ENCODE results near the gene EEF2K. TPM values are rescaled to one million over a fixed set of nuclear protein-coding genes. Genes with fewer than 3 reads are reported as not detected.

EEF2K gene
- total and polyA plus RNA-seq, 7 experiments from 2014 or later = 1.9 to 27.9 (median 19.9) TPM

DNA sequence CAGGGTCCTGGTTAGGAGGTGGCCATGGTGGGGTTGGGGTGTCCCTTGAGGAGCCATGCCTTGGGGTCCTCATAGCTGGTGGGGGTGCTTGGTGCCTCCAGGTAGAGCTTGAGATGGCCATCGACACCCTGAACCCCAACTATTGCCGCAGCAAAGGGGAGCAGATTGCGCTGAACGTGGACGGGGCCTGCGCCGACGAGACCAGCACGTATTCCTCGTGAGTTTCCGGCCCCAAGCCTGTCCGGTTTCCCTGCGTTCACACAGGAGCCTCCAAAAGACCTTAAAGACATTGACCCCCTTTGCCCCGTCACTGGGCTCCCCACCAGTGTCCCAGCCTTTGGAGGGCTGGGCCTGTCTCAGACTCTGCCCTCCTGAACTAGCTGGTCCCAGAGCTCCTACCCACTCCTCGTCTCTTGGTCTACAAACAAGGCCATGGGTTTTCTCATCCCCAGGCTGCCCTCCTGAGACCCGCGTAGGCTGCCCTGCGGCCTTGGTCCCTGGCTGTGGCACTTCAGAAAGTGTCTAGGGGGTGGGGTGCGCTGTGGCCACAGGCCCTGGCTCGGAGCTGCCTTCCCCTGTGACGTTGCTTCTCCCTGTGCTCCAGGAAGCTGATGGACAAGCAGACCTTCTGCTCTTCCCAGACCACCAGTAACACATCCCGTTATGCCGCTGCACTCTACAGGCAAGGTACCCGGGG, 102.9 kb downstream of the EEF2K start:
- no peak for DNase-seq
- ATAC-seq = no peak
- H3K27me3 ChIP-seq (ENCODE audit: control insufficient read depth in 2 of 2, insufficient read depth in 2 of 2, low read length in 2 of 2) = no peaks in the 10 kb centered on the region
- ChIA-PET CTCF (interaction anchor here (0.7 kb wide), 1 partner anchor 418 kb away, joined by 3 read pairs; no protein-coding TSS in a partner anchor), POLR2A (interaction anchor here (0.8 to 0.9 kb wide), 2 partner anchors 12 to 120 kb away, joined by 3 to 4 read pairs; partner anchors contain the start of gene POLR3E)
- peaks cover 0 to 10% (median 3%) of the 10 kb centered on the region in 7 donors for H3K4me1 Mint-ChIP-seq
- peaks cover 0 to 3% (median 0%) of the 10 kb centered on the region in 11 donors for H3K9me3 Mint-ChIP-seq
- no peak overlapping the region for H3K27ac ChIP-seq (ENCODE audit: low read depth, low read length)
- H3K36me3 ChIP-seq (ENCODE audit: control insufficient read depth in 2 of 3, insufficient read depth in 3 of 3, low read length in 3 of 3) = peaks cover 4 to 92% (median 28%) of the 10 kb centered on the region in 3 experiments
- H3K27ac Mint-ChIP-seq = peak overlapping the region in 2 of 9 donors; percentile 16 to 41
- no peak overlapping the region for H3K4me3 Mint-ChIP-seq
- no peaks in the 10 kb centered on the region for H3K4me1 ChIP-seq (ENCODE audit: control insufficient read depth in 2 of 2, insufficient read depth in 2 of 2, low read length in 2 of 2)
- no peaks in the 10 kb centered on the region for H3K27me3 Mint-ChIP-seq
- peaks cover 8 to 32% (median 17%) of the 10 kb centered on the region in 5 donors for H3K36me3 Mint-ChIP-seq
- intact Hi-C loops (cut with micrococcal nuclease) = no loop called here
- no peak overlapping the region for H3K4me3 ChIP-seq (ENCODE audit: low read length)
- no peaks in the 10 kb centered on the region for H3K9me3 ChIP-seq (ENCODE audit: control insufficient read depth in 2 of 3, low read length in 3 of 3)

DNA sequence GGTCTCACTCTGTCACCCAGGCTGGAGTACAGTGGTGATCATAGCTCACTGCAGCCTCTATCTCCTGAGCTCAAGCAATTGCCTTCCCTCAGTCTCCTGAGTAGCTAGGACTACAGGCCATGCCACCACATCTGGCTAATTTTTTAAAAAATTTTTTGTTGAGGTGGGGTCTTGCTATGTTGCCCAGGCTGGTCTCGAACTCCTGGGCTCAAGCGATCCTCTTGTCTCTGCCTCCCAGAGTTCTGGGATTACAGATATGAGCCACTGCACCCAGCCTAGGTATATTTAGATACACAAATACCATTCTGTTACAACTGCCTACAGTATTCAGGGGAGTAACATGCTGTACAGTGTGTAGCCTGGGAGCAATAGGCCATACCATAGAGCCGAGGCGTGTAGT, 105.4 kb downstream of the EEF2K start:
- H3K4me1 ChIP-seq (ENCODE audit: control insufficient read depth in 2 of 2, insufficient read depth in 2 of 2, low read length in 2 of 2) = no peaks in the 10 kb centered on the region
- CTCF ChIA-PET = interaction anchor here (0.6 to 0.7 kb wide), 2 partner anchors 9 to 1060 kb away, joined by 3 read pairs; no protein-coding TSS in a partner anchor
- no peak for ATAC-seq
- Mint-ChIP-seq H3K9me3 (peaks cover 0 to 3% (median 0%) of the 10 kb centered on the region in 11 donors), H3K4me3 (peak overlapping the region in 1 of 10 donors; percentile 11), H3K27ac (peak overlapping the region in 2 of 9 donors; percentile 54 to 69), H3K27me3 (no peaks in the 10 kb centered on the region), H3K4me1 (no peaks in the 10 kb centered on the region), H3K36me3 (peaks cover 10 to 32% (median 16%) of the 10 kb centered on the region in 5 donors)
- H3K36me3 ChIP-seq (ENCODE audit: control insufficient read depth in 2 of 3, insufficient read depth in 3 of 3, low read length in 3 of 3) = peaks cover 4 to 92% (median 34%) of the 10 kb centered on the region in 3 experiments
- POLR2A ChIA-PET = no interaction called here
- DNase-seq = no peak
- H3K27ac ChIP-seq (ENCODE audit: low read depth, low read length) = no peak overlapping the region
- intact Hi-C loops (cut with micrococcal nuclease) = no loop called here
- H3K4me3 ChIP-seq (ENCODE audit: low read length) = no peak overlapping the region
- H3K9me3 ChIP-seq (ENCODE audit: control insufficient read depth in 2 of 3, low read length in 3 of 3) = no peaks in the 10 kb centered on the region
- no peaks in the 10 kb centered on the region for H3K27me3 ChIP-seq (ENCODE audit: control insufficient read depth in 2 of 2, insufficient read depth in 2 of 2, low read length in 2 of 2)

DNA sequence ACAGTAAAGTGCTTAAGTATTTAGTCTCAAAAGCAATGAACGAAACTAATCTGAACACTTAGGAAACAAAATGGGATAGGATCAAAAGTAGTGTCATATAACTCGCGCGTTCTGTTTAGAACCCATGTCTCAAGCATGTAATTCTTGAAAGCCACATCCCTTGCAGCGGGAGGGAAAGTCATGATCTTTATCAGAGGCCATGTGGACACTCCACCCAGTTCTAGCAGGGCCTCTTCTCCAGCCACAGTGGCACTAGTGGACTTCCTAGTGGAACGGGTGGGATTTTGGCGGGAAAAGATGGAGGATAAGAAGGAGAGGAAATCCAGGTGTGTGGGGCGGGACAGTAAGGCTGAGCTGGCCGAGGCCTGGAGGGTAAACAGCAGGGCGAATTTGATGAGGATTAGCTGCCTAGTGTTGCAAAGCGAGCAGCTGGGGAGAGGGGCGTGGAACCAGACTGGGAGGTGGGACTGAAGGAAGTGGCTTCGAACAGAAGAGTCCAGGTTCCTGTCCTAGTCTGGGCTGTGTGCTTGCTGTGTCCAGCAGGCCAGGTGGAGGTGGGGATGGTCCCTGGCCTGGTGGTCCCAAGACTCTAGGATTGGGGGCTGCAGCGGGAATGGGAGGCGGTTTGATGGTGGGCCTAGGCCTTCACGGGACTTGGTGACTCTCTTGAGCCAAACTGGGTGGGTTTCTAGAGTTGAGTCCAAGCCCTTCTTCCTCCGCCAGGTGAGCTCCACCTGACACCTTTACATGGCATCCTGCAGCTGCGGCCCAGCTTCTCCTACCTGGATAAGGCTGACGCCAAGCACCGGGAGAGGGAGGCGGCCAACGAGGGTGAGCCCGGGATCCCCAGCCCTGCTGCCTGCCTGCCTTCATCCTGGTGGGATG, 107.1 kb downstream of the EEF2K start:
- ChIA-PET CTCF (interaction anchor here (0.7 kb wide), 1 partner anchor 91 kb away, joined by 3 read pairs; no protein-coding TSS in a partner anchor), POLR2A (interaction anchor here (0.6 kb wide), 1 partner anchor 31 kb away, joined by 3 read pairs; no protein-coding TSS in a partner anchor)
- ATAC-seq (no peak), DNase-seq (no peak)
- Histone ChIP-seq H3K4me1 (ENCODE audit: control insufficient read depth in 2 of 2, insufficient read depth in 2 of 2, low read length in 2 of 2) (no peaks in the 10 kb centered on the region), H3K4me3 (ENCODE audit: low read length) (no peak overlapping the region), H3K27ac (ENCODE audit: low read depth, low read length) (no peak overlapping the region), H3K9me3 (ENCODE audit: control insufficient read depth in 2 of 3, low read length in 3 of 3) (no peaks in the 10 kb centered on the region), H3K36me3 (ENCODE audit: control insufficient read depth in 2 of 3, insufficient read depth in 3 of 3, low read length in 3 of 3) (peaks cover 4 to 92% (median 24%) of the 10 kb centered on the region in 3 experiments), H3K27me3 (ENCODE audit: control insufficient read depth in 2 of 2, insufficient read depth in 2 of 2, low read length in 2 of 2) (no peaks in the 10 kb centered on the region)
- Mint-ChIP-seq H3K9me3 (peaks cover 0 to 3% (median 0%) of the 10 kb centered on the region in 11 donors), H3K36me3 (peaks cover 12 to 38% (median 17%) of the 10 kb centered on the region in 5 donors), H3K4me1 (peaks cover 0 to 7% (median 0%) of the 10 kb centered on the region in 7 donors), H3K27me3 (no peaks in the 10 kb centered on the region), H3K4me3 (no peak overlapping the region), H3K27ac (peak overlapping the region in 4 of 9 donors; percentile 43 to 77 (median 53))
- intact Hi-C loops (cut with micrococcal nuclease) = no loop called here

DNA sequence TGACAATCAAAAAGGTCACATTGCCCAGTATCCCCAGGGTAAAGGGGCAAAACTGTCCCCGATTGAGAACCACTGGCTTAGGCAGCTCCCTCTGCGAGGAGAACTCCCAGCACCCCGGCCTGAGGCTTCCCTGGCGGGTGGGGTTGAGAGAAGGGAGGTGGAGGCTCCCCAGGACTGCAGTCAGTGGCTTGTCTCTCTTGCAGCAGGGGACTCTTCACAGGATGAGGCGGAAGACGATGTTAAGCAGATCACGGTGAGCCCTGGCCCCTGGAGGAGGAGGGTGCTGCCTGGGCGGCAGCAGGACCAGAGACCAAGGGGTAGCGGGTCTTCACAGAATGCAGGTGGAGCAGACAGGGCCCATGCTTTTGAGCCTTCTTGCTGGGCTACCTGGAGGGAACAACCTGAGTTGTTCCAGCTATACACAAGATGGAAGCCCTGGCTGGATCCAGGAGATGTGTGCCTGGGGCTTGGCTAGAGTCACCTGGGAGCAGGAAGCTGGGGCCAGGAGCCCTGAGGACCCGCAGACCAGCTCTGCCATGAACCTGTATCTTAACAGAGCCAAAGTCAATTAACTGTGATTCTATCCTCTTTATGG, 107.9 kb downstream of the EEF2K start:
- H3K4me1 ChIP-seq (ENCODE audit: control insufficient read depth in 2 of 2, insufficient read depth in 2 of 2, low read length in 2 of 2) = no peaks in the 10 kb centered on the region
- no peaks in the 10 kb centered on the region for H3K9me3 ChIP-seq (ENCODE audit: control insufficient read depth in 2 of 3, low read length in 3 of 3)
- ChIA-PET POLR2A (no interaction called here), CTCF (no interaction called here)
- peaks cover 0 to 2% (median 0%) of the 10 kb centered on the region in 11 donors for H3K9me3 Mint-ChIP-seq
- ATAC-seq = no peak
- H3K4me3 ChIP-seq (ENCODE audit: low read length) = no peak overlapping the region
- intact Hi-C loops (cut with micrococcal nuclease) = no loop called here
- H3K27ac ChIP-seq (ENCODE audit: low read depth, low read length) = no peak overlapping the region
- DNase-seq = peak in 1 of 9 donors; percentile 17
- peaks cover 10 to 38% (median 15%) of the 10 kb centered on the region in 5 donors for H3K36me3 Mint-ChIP-seq
- no peak overlapping the region for H3K4me3 Mint-ChIP-seq
- H3K27me3 Mint-ChIP-seq = no peaks in the 10 kb centered on the region
- H3K36me3 ChIP-seq (ENCODE audit: control insufficient read depth in 2 of 3, insufficient read depth in 3 of 3, low read length in 3 of 3) = peaks cover 4 to 91% (median 24%) of the 10 kb centered on the region in 3 experiments
- peak overlapping the region in 4 of 9 donors; percentile 41 to 82 (median 52) for H3K27ac Mint-ChIP-seq
- no peaks in the 10 kb centered on the region for H3K27me3 ChIP-seq (ENCODE audit: control insufficient read depth in 2 of 2, insufficient read depth in 2 of 2, low read length in 2 of 2)
- peaks cover 0 to 7% (median 0%) of the 10 kb centered on the region in 7 donors for H3K4me1 Mint-ChIP-seq

DNA sequence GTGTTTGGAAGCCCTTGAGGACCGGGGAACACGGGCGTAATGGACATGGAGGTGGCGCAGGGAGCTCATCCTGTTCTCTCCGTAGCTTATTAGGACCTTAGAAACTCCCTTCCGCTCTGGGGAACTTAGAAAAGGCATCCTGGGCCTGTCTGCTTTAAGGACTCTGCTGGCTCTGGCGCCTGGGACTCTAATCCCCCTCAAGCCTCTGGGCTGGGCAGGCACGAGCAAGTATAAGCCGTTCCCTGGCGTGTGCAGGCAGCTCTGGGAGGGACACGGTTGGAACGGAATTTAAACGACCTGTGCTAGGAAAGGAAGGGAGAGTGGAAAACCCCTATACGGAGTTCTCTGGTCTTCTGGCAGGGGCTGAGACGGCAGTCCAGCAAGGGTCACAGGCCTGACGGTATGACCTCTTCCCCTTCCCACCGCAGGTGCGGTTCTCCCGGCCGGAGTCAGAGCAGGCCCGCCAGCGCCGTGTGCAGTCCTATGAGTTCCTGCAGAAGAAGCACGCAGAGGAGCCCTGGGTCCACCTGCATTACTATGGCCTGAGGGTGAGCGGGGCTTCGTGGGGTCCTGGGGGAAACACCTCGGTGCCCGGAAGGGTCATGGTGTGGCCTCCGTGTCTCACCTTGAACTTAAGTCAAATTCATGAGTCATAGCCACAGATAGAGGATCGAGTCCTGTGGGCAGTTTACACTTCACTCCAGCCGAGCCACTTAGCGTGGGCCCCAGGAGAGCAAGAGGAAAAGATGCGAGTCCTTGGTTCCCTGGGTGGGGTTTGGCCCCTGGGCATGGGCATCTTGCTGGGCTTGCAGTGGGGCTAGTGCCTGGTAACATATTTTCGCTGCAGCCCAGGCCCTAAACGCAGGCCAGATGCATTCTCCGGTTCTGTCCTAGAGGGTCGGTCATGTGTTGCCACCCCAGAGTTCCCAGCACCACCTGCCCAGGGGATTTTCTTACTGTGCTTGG, 108.9 kb downstream of the EEF2K start:
- H3K4me3 ChIP-seq (ENCODE audit: low read length) = no peak overlapping the region
- Mint-ChIP-seq H3K4me3 (no peak overlapping the region), H3K27me3 (no peaks in the 10 kb centered on the region), H3K9me3 (peaks cover 0 to 2% (median 0%) of the 10 kb centered on the region in 11 donors), H3K36me3 (peaks cover 15 to 44% (median 19%) of the 10 kb centered on the region in 5 donors), H3K27ac (peak overlapping the region in 2 of 9 donors; percentile 9 to 82), H3K4me1 (peaks cover 0 to 7% (median 0%) of the 10 kb centered on the region in 7 donors)
- no peaks in the 10 kb centered on the region for H3K4me1 ChIP-seq (ENCODE audit: control insufficient read depth in 2 of 2, insufficient read depth in 2 of 2, low read length in 2 of 2)
- CTCF ChIA-PET = no interaction called here
- no peaks in the 10 kb centered on the region for H3K9me3 ChIP-seq (ENCODE audit: control insufficient read depth in 2 of 3, low read length in 3 of 3)
- H3K36me3 ChIP-seq (ENCODE audit: control insufficient read depth in 2 of 3, insufficient read depth in 3 of 3, low read length in 3 of 3) = peaks cover 0 to 90% (median 15%) of the 10 kb centered on the region in 3 experiments
- ATAC-seq (no peak), DNase-seq (no peak)
- POLR2A ChIA-PET = interaction anchor here (0.7 kb wide), 1 partner anchor 9 kb away, joined by 3 read pairs; no protein-coding TSS in a partner anchor
- no peak overlapping the region for H3K27ac ChIP-seq (ENCODE audit: low read depth, low read length)
- no peaks in the 10 kb centered on the region for H3K27me3 ChIP-seq (ENCODE audit: control insufficient read depth in 2 of 2, insufficient read depth in 2 of 2, low read length in 2 of 2)
- intact Hi-C loops (cut with micrococcal nuclease) = no loop called here

Data from naive thymus-derived CD4-positive, alpha-beta T cell (primary cell).